ENCODE data around the gene MYO5B.
"Not testable (repeated sequence)": the region's sequence is repeated elsewhere in the genome, so short reads cannot be mapped to it uniquely, and the experiment has no call there.

The MYO5B gene

GRCh38 chr18:49789560-49790134 lies 405.3 kb downstream of the MYO5B start:
- not testable (repeated sequence) for DNase-seq (ENCODE audit: low spot score)

GRCh38 chr18:49788327-49788898 lies 406.5 kb downstream of the MYO5B start:
- no peak for DNase-seq (ENCODE audit: low spot score)

DNA sequence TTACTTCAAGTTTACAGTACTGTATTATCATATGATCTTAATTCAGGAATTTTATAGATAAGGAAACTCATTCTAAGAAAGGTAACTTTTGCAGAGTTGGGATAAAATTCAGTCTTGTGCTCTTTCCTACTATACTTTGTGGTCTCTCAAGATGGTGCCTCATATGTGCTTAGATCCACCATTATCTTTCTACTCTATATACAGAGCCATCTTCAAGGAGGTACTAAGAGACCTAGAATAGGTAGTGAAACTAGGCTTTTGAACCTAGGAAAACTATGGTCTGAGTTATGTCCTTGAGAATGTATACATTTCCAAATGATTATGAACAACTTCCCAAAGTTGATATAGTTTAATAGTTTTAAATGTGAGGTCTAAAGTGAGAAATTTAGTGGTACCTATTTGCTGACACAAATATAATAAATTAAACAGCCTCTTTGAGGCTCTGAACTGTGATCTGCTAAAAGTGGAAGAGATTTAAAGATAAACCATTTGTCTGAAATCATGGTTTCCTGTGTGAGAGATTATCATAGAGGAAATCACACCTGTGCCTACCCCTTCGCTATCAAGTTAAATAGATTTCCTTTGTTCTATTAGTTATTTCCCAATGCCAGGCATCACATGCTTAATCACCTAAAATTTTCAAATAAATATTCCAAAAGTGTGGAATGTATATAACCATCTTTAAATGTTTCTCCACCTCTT lies 408.8 kb downstream of the MYO5B start:
- no peak for DNase-seq (ENCODE audit: low spot score)

DNA sequence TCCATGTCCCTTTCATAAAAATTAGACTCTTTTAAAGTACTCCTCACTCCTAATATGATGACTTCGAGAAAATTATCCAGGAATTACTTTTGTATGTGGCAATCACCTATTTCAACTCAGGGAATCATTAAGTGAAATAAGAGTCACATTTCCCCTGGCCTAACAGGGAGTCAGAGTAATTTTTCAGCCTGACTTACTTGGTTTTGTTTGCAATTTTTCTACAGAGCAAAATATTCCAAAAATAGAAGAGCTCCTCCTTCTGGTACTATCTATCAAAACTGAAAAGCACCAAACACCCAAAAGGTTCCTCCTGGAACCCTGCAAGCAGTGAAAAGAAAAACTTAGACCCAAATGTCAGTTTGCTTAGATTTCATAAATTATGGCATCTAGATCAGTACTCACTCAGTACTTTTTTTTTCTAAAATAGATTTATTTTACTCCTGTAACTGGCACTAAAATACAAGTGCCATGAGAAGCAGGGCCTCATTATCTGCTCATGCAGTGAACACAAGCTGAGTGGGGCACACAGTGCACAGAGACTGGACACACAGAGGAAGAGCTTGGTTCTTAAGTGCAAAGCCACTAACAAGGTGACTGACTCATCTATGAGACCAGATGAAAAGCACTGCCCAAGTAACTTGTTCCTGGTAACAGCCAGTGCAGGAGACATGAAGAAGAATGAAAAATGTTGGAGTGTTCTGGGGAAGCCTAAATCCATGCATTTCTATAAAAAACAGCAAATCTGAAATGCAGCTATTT lies 410.3 kb downstream of the MYO5B start:
- DNase-seq (ENCODE audit: low spot score) = no peak

DNA sequence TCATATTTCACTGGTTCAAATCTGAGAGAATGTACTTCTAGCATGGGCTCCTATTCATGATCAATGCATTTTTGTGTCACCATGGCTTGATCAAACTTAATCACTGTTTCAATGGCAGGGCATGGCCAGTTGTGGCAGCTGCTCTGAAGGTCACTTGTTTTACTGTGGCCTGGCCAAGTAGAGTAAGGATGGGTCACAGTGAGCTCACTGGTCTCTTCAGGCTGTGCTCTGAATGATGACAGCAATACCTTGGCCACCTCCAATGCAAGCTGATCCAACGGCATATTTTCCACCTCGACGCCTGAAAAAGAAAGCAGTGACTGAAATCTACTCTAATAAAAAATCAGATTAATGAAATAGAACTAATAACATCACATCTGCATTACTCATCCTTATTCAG lies 411.3 kb downstream of the MYO5B start:
- DNase-seq (ENCODE audit: low spot score) = not testable (repeated sequence)

GRCh38 chr18:49778826-49779465 lies 416.0 kb downstream of the MYO5B start:
- no peak for DNase-seq (ENCODE audit: low spot score)

Data from COLO829 (cell line).